IMR-90 (cell line): Measurements from ENCODE around the gene ZNF385D. TPM values are rescaled to one million over a fixed set of nuclear protein-coding genes. Genes with fewer than 3 reads are reported as not detected.

Experiments used
- ATAC-seq: fragments of 200-7000 bp; cut with Tn5 transposase; 2 replicates; pipeline ENCODE4 v1.9.1; 2020; ENCODE audit warnings: low read depth, mild to moderate bottlenecking, moderate library complexity
- BruUV-seq: library from RNA; stranded (reverse); fragments of 400-500 nt; replicated peaks from 2 replicates; lab custom pipeline; 2021; lab: Mats Ljungman, UMichigan
- CTCF ChIA-PET: fragments of 300-600 bp; formaldehyde crosslinking; extraction: SDS; loops from one replicate; lab custom pipeline; 2021; ENCODE audit warnings: antibody characterized with exemption; lab: Yijun Ruan, JAX
- POLR2A ChIA-PET: fragments of 300-600 bp; sonication (Branson Sonifier 250); formaldehyde crosslinking; loops from one replicate; lab custom pipeline; 2022; ENCODE audit warnings: antibody characterized with exemption; ENCODE audit not compliant: unreplicated experiment; lab: Charles Lee
- DNase-seq: peaks from one replicate; pipeline ENCODE4 v3.0.0; 2013
- H2AFZ ChIP-seq: replicated peaks from 2 replicates; pipeline ENCODE3; 2013; ENCODE audit warnings: low read length, mild to moderate bottlenecking; ENCODE audit not compliant: poor library complexity
- H2AK5ac ChIP-seq: 2 replicates; pipeline ENCODE4 v1.6.1; 2013; ENCODE audit warnings: low read depth, low read length, inconsistent platforms
- H2AK9ac ChIP-seq: replicated peaks from 2 replicates; pipeline ENCODE3; 2013; ENCODE audit warnings: mild to moderate bottlenecking, low read depth, low read length, moderate library complexity; ENCODE audit not compliant: poor library complexity
- H2BK120ac ChIP-seq: 2 replicates; pipeline ENCODE4 v1.6.1; 2013; ENCODE audit warnings: low read depth, low read length, inconsistent platforms
- H2BK15ac ChIP-seq: 3 replicates; pipeline ENCODE4 v1.6.1; 2013; ENCODE audit warnings: low read depth, low read length, inconsistent platforms
- H2BK20ac ChIP-seq: 2 replicates; pipeline ENCODE4 v1.6.1; 2013; ENCODE audit warnings: low read depth, mild to moderate bottlenecking, inconsistent platforms, low read length, moderate library complexity
- H2BK5ac ChIP-seq: 2 replicates; pipeline ENCODE4 v1.6.1; 2013; ENCODE audit warnings: mild to moderate bottlenecking, low read depth, low read length, inconsistent platforms; ENCODE audit not compliant: poor library complexity, severe bottlenecking
- H3K14ac ChIP-seq: replicated peaks from 2 replicates; pipeline ENCODE4 v1.6.1; 2013; ENCODE audit warnings: low read depth, low read length, inconsistent platforms
- H3K18ac ChIP-seq: 2 replicates; pipeline ENCODE4 v1.6.1; 2013; ENCODE audit warnings: low read depth, low read length, control low read depth
- H3K23ac ChIP-seq: 2 replicates; pipeline ENCODE4 v1.6.1; 2013; ENCODE audit warnings: low read depth, low read length, inconsistent platforms
- H3K27ac ChIP-seq: 2 replicates; pipeline ENCODE4 v1.5.1; 2013; ENCODE audit warnings: mild to moderate bottlenecking, control low read depth, low read length; ENCODE audit not compliant: insufficient read depth
- H3K27me3 ChIP-seq: 2 replicates; pipeline ENCODE4 v1.6.1; 2013; ENCODE audit warnings: low read length; ENCODE audit not compliant: control insufficient read depth, insufficient read depth
- H3K36me3 ChIP-seq: 2 replicates; pipeline ENCODE4 v1.6.1; 2013; ENCODE audit warnings: low read length, mixed read lengths; ENCODE audit not compliant: control insufficient read depth, insufficient read depth
- H3K4ac ChIP-seq: 2 replicates; pipeline ENCODE4 v1.6.1; 2013; ENCODE audit warnings: low read depth, low read length, inconsistent platforms
- H3K4me1 ChIP-seq: 2 replicates; pipeline ENCODE4 v1.6.1; 2013; ENCODE audit warnings: low read length, mixed read lengths; ENCODE audit not compliant: control insufficient read depth, insufficient read depth
- H3K4me2 ChIP-seq: 2 replicates; pipeline ENCODE4 v1.6.1; 2013; ENCODE audit warnings: low read depth, mild to moderate bottlenecking, control low read depth, low read length, moderate library complexity
- H3K4me3 ChIP-seq: 2 replicates; pipeline ENCODE4 v1.5.1; 2013; ENCODE audit warnings: low read depth, mild to moderate bottlenecking, control low read depth, low read length, moderate library complexity; ENCODE audit not compliant: insufficient read depth
- H3K56ac ChIP-seq: 2 replicates; pipeline ENCODE4 v1.6.1; 2013; ENCODE audit warnings: low read length, inconsistent platforms; ENCODE audit not compliant: insufficient read depth; ENCODE audit errors: extremely low read depth
- H3K79me1 ChIP-seq, 2 experiments: 2 replicates each; pipeline ENCODE4 v1.6.1; 2013; ENCODE audit warnings: low read length in 2 of 2, inconsistent platforms in 1 of 2, low read depth in 1 of 2
- H3K9ac ChIP-seq: 2 replicates; pipeline ENCODE4 v1.6.1; 2013; ENCODE audit warnings: low read depth, low read length, control low read depth
- H3K9me1 ChIP-seq: 2 replicates; pipeline ENCODE4 v1.6.1; 2013; ENCODE audit warnings: low read length, inconsistent platforms; ENCODE audit not compliant: insufficient read depth
- H3K9me3 ChIP-seq: 2 replicates; pipeline ENCODE4 v1.6.1; 2013; ENCODE audit warnings: low read length; ENCODE audit not compliant: control insufficient read depth, insufficient read depth
- H4K20me1 ChIP-seq: 2 replicates; pipeline ENCODE4 v1.6.1; 2013; ENCODE audit warnings: low read length, inconsistent platforms; ENCODE audit not compliant: insufficient read depth
- H4K5ac ChIP-seq: 2 replicates; pipeline ENCODE4 v1.6.1; 2013; ENCODE audit warnings: mild to moderate bottlenecking, low read depth, low read length, control low read depth
- H4K8ac ChIP-seq, 2 experiments: 2 replicates each; pipeline ENCODE4 v1.6.1; 2013; ENCODE audit warnings: low read depth in 2 of 2, low read length in 2 of 2, control low read depth in 1 of 2, inconsistent platforms in 1 of 2
- H4K91ac ChIP-seq: 2 replicates; pipeline ENCODE4 v1.6.1; 2013; ENCODE audit warnings: low read depth, low read length, inconsistent platforms; ENCODE audit not compliant: insufficient read depth
- BHLHE40 ChIP-seq: fragments of 150-350 bp; IDR thresholded peaks from 2 replicates; pipeline ENCODE4 v1.6.1; 2016; ENCODE audit warnings: mild to moderate bottlenecking, low read depth, low read length
- CHD1 ChIP-seq: IDR thresholded peaks from 2 replicates; pipeline ENCODE4 v1.6.1; 2012; ENCODE audit warnings: low read depth, low read length, improper control_type of control experiment
- FOS ChIP-seq: fragments of 150-350 bp; IDR thresholded peaks from 2 replicates; pipeline ENCODE4 v1.6.1; 2016; ENCODE audit warnings: low read depth, low read length
- MAFK ChIP-seq: IDR thresholded peaks from 2 replicates; pipeline ENCODE4 v1.6.1; 2012; ENCODE audit warnings: low read depth, low read length, improper control_type of control experiment
- MAZ ChIP-seq: IDR thresholded peaks from 2 replicates; pipeline ENCODE4 v1.6.1; 2012; ENCODE audit warnings: low read depth, mild to moderate bottlenecking, low read length, improper control_type of control experiment, moderate library complexity, borderline replicate concordance
- NFE2L2 ChIP-seq: fragments of 150-350 bp; IDR thresholded peaks from 2 replicates; pipeline ENCODE4 v1.6.1; 2016; ENCODE audit warnings: low read depth, mild to moderate bottlenecking, low read length
- POLR2A ChIP-seq: IDR thresholded peaks from 2 replicates; pipeline ENCODE4 v1.6.1; 2012; ENCODE audit warnings: mild to moderate bottlenecking, low read depth, low read length
- whole genome bisulfite sequencing, 2 experiments: methylation state at CpG; one replicate each; pipeline versions ENCODE4 v1.1.5 to v1.1.7; 2013; ENCODE audit warnings: missing lambda C conversion rate in 2 of 2; ENCODE audit not compliant: insufficient read length in 1 of 2; ENCODE audit errors: extremely low coverage in 2 of 2; 5-methylcytosine and 5-hydroxymethylcytosine counted together
- dilution Hi-C: fragments of 300-500 bp; cut with HindIII; formaldehyde crosslinking; loops from one replicate; pipeline ENCODE4 v1.14.3; 2018; ENCODE audit warnings: low sequenced_read_pairs; ENCODE audit not compliant: unreplicated experiment
- in situ Hi-C: fragments of 300-500 bp; cut with MboI; formaldehyde crosslinking; loops from 3 replicates; pipeline ENCODE4 v1.14.3; 2019; ENCODE audit warnings: low sequenced_read_pairs, inconsistent platforms, mixed read lengths
- intact Hi-C: fragments of 100-400 bp; cut with micrococcal nuclease; formaldehyde crosslinking; loops from 2 replicates; pipeline ENCODE4 v1.10.0; 2022
- polyA plus RNA-seq, 3 experiments: library from polyadenylated mRNA; depleted of rRNA; stranded (reverse); fragments of >200 nt; gene quantifications; 2 replicates each; pipeline ENCODE4 v1.2.3, GENCODE V29; 2012; ENCODE audit warnings: low replicate concordance in 1 of 3
- total RNA-seq: library from RNA; depleted of rRNA; stranded (reverse); fragments of >200 nt; gene quantifications from 2 replicates; pipeline ENCODE4 v1.2.3, GENCODE V29; 2012

Gene ZNF385D
- total and polyA plus RNA-seq, 2 of the 4 experiments (the other 2 are of a cell fraction) = 0.18 to 2.4 TPM

GRCh38 chr3:21543380-21544075 is 207.5 kb downstream of the ZNF385D start:
- Histone ChIP-seq H2BK15ac (no peak overlapping the region), H3K27me3 (no peaks in the 10 kb centered on the region), H2AFZ (no peak overlapping the region), H3K27ac (no peak overlapping the region), H2BK20ac (no peak overlapping the region), H3K56ac (no peak overlapping the region), H3K18ac (no peak overlapping the region), H3K9ac (no peak overlapping the region), H4K5ac (no peak overlapping the region), H2AK5ac (no peak overlapping the region), H3K4me3 (no peak overlapping the region), H2BK120ac (no peak overlapping the region), H4K91ac (no peak overlapping the region), H3K4me2 (no peak overlapping the region), H3K4me1 (no peaks in the 10 kb centered on the region), H3K79me1 (no peaks in the 10 kb centered on the region), H4K8ac (no peak overlapping the region), H3K36me3 (no peaks in the 10 kb centered on the region), H2BK5ac (no peak overlapping the region), H3K9me1 (no peaks in the 10 kb centered on the region), H2AK9ac (no peak overlapping the region), H3K23ac (no peak overlapping the region), H4K20me1 (no peaks in the 10 kb centered on the region), H3K9me3 (no peaks in the 10 kb centered on the region), H3K4ac (no peak overlapping the region), H3K14ac (no peak overlapping the region)
- dilution Hi-C loops (no loop called here), in situ Hi-C loops (no loop called here), intact Hi-C loops (no loop called here)
- DNase-seq (no peak), ATAC-seq (no peak)
- 93% methylated on average over 3 of the region's 15 CpGs; no CpG with 5 or more reads in 1 of the 2 experiments for WGBS, 2 experiments
- TF ChIP-seq CHD1 (no peak), POLR2A (no peak), MAFK (no peak), NFE2L2 (no peak), FOS (no peak), MAZ (no peak), BHLHE40 (no peak)
- no TSS peak for BruUV-seq
- POLR2A ChIA-PET = no interaction called here
- CTCF ChIA-PET = no interaction called here
